Activated T-cell treated with anti-CD3 and anti-CD28 coated beads for 1 hour (primary cell): Measurements from ENCODE around the gene LDLRAD4.

ENCODE experiments used
- DNase-seq: peaks from one replicate; pipeline ENCODE4 v3.0.0-alpha.2; 2020; ENCODE audit warnings: low read depth

Gene LDLRAD4

DNA sequence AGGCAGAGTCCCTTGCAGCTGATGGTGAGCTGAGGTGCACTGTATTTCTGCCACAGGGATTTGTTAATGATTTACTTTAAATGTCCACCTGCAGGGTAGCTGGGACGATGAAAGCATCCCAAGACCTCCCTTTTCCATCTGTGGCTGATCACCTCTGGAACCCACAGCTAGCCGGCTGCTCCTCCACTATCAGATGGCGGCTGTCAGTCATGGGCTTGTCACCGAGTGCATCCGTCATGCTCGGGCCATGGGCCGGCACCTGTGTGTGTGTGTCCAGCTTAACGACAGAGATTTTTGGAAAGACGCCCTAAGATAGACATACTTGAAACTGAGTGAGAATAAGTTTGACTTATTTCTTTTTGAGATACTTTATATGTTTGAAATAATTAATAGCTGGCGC, 272.6 kb downstream of the LDLRAD4 start:
- DNase-seq, result no peak

DNA sequence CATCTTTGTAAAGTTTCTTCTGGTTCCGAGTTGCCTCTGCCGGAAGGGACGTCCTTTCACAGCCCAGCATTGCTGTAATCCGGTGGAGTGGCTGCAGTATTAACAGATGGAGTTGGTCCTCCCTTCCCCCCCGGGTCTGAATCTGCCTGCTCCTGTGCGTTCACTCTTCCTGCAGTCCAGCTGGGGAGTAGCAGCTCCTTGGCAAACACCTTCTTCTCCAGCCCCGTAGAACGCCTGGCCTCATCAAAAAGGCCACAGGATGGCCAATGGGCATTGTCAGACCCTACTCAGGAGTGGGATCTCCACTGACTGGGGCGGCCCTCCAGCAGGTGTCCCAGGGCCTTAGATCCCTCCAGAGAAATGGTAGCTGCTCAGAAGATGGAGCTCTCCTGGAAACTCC, 273.8 kb downstream of the LDLRAD4 start:
- no peak for DNase-seq

DNA sequence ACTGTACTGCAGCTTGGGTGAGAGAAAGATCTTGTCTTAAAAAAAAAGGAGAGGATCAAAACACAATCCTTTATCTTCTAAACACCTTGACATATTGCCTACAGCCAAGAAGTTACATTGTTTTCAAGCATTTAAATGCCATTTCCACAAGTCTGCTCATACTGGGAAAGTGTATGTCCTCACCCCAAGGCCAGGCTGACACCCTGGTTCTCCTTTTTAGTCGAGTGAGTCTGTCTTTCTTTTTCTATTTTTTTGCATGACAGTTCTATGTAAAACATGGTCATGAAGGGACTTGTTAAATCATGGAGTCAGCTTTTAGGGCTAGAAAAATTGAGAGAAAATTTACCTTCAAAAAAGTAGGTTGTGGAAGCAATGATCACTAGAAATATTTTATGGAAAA, 274.5 kb downstream of the LDLRAD4 start:
- no peak for DNase-seq

DNA sequence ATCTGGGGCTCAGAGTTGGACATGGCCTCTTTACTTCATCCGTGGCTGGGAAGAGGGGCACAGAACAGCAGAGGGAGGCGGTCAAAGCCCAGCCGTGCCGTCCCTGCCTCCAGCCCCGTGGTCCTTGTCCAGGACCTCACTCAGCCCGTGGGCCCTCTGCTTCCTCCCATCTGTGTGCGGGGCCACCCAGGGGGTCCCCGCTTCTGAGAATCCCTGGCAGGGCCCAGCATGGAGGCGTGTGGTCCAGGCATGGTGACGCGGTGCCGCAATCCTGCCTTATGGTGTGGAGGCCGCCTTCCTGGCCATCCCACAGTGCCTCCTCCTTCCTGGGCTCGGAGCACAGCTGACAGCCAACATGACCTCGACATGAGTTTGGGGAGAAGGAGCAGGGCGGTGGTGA, 275.2 kb downstream of the LDLRAD4 start:
- DNase-seq, result no peak

DNA sequence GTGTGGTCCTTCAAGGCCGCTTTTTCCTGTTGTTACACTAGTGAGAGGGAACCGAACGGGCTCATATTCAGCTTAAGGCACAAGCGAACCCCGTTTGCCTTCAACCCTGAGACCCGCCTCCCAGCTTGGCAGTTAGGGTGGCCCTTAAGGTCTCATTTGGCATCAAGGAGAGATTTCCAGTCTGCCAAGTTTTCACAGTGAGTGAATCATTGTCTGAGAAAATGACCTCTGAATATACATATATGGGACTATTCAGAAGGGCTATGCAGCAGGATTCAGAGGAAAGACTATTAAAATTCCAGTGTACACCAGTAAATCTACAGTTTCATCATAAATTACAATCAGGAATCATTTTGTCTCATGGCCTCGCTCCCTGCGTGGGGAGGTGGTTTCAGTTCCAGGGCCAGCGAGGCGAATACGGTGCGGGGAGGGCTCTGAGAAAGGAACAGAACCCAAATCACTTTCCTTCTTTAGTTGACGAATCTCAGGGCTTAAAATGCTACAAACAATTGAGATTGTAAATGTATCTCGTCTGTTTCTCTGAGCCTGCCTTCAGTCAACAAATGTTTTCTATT, 276.4 kb downstream of the LDLRAD4 start:
- DNase-seq, result no peak

DNA sequence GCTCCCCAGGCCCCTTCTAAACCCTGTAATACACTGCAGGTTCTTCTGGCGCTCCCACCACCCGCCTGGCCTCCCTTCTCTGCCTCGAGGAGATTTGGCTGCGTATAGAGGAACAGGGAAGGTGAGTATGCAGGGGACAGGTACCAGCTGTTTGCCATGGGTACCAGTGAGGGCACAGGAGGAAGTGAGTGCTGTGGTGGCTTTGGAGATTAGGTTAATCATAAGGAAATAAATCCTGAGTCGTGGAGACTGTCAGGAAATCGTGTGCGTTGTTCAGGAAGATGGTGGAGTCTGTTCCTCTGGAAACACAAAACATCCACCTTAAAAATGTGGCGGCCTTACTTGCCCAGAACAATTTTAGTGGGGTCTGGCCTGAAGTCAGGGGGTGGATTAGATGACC, 277.4 kb downstream of the LDLRAD4 start:
- no peak for DNase-seq

DNA sequence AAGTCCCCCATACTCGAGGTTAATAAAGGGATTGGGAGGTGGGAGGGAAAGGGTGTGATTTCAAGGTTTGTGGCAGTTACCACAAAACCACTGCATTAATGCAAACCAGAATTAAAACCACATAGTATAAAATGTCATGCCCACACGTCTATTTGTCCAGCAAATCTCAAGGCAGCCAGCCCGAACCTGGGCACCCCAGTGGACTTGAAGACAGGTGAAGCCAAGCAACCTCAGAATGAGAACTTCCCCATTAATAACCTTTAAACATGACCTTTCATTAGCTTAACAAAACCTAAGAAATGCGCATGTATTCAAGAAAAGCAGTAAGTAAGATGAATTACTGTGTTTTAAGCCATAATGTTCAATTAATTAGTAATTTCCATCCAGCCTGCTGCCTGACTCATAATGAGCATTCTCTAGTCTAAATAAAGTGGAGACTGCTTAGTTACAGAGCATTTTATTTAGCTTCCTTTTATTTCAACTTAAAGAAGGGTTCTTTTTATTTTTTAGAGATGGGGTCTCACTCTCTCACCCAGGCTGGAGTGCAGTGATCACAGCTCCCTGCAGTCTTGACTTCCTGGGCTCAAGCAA, 278.2 kb downstream of the LDLRAD4 start:
- no peak for DNase-seq

DNA sequence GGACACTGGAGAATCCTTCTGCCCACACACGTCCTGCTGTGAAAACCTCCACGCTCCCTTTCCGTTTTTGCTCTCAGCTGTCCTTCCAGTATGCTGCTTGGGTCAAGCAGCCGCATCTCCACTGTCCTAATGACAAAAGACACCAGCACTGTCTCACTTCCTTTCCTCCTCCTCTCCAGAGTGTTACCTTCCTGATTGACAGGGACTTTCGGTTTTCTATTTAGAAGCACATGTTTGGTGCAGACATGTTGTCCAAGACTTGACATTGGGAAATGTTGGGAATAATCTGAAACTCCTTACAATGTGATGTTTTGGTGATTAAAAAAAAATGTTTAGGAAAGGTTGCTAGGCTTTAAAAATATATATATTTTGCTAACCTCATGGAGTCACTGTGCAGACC, 281.2 kb downstream of the LDLRAD4 start:
- DNase-seq, result no peak

DNA sequence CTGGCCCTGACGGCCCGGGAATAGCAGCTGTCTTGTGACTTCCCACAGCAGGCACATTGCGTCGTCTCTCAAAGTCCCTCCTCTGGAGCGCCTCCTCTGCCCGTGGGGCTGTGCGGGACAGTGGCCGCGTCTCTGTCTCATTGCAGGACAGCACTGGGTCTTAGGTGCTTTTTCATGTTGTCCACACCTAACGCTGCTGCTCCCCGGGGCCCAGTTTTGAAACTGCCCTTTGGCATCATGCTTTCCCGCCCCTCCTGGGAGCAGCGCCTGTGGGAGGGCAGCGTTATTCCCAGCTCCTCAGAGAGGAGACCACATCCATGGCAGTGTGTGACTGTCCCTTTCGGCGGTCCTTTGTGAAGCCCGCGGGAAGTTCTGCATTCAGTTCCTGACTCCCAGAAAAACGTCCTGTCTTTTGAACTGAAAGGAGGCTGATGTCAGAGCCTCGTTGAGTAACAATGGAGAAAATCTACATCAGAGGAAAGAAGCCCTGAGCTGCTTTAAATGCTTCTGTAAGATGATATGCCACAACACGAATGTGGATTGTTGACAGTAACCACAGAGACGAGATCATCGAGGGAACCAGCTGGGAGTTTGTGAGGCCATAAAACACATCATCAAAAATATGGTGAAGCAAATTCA, 281.8 kb downstream of the LDLRAD4 start:
- no peak for DNase-seq

DNA sequence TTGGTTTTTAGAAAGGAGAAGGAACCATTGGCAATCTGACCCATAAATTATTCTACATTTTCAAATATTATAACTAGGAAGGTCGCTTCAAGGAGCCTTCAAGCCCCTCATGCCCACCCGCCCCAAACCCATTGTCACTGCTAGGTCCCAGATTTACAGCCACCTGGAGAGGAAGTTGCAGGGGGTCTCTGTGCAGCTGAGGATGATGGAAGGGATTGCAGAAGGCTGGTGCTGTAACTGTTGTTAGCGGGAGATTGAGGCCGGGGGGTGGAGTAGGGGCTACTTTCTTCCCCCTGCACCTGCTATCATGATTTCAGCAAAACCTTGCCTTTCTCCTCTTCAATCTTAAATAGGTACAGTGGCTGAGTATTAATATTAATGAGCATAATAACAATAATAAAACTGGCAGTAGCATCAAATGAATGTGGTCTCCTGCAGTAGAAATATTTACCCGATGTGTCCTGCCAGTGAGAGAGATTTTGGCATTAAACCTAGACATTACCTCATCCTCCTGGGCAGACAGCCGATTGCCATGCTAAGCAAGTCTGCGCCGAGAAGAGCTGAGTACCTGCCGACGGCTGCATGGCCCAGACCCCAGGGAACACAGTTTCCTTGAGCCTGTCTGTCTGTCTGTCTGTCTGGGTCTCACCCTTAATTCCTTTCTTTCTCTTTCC, 282.4 kb downstream of the LDLRAD4 start:
- DNase-seq, result no peak

DNA sequence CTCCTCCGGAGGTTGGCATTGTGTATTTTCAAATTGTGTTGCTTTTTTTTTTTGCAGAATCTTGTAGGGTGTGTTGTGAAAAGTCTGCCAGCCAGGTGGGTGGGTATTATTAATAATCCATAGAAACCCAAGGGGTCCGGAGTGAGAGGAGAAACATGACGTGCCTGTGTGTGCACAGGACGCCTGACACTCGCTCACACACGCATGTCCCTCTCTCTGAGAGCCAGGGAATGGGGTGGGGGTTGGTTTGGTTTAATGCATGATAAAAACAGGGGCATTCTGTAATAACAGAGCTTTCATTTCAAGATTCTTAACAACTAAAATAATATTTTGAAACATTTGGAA, 283.0 kb downstream of the LDLRAD4 start:
- no peak for DNase-seq

DNA sequence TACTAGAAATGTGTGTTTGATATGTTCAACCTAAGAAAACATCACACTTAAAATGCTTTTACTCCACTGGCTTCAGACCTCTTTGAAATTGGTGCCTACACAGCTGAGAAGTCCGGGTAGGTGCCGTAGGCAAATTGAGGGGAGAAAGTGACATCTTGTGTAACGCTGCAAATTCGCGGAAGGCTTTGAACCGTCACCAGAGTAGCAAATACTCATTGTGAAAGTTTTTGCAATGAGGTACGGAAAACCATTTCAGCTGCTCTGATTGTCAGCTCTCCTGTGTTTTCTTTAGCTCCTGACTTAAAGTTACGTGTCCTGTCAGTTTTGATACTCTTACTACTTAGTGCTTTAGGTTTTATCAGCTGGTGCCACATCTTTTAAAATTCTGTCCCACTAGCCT, 283.3 kb downstream of the LDLRAD4 start:
- no peak for DNase-seq

DNA sequence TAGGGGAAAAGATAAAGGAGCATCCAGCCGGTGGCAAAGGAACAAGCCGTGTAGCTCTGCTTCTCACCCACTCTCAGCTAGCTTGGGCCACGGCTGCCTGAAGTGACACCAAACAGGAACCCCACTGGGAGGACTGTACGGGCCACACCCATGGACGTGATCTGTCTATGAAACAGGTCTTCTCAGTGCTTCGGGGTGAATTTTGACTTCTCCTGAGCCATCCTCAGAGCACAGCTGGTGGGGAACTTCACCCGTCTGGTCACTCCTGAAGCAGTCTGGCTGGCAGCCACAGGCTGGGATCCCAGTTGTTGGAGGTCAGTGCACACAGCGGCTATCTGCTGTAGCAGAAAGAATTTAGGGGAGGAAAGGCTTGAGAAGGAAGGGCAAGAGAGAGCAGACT, 284.0 kb downstream of the LDLRAD4 start:
- DNase-seq, result no peak

DNA sequence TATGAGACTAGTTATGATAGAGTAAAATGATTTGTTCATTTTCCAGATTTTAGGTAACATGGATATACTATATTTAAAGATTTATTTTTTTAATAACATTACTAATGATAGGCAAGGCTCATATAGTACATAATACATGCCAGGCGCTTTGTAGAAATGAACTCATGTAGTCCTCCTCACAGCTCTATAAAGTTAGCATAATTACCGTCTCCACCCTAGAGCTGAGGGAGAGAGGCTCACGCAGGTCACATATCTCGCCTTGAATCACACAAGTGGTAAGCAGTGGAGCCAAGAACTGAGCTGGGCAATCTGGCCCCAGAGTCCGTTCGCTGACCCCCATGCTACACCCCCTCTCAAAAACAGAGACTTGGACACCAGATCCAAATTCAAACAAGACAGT, 285.3 kb downstream of the LDLRAD4 start:
- no peak for DNase-seq

DNA sequence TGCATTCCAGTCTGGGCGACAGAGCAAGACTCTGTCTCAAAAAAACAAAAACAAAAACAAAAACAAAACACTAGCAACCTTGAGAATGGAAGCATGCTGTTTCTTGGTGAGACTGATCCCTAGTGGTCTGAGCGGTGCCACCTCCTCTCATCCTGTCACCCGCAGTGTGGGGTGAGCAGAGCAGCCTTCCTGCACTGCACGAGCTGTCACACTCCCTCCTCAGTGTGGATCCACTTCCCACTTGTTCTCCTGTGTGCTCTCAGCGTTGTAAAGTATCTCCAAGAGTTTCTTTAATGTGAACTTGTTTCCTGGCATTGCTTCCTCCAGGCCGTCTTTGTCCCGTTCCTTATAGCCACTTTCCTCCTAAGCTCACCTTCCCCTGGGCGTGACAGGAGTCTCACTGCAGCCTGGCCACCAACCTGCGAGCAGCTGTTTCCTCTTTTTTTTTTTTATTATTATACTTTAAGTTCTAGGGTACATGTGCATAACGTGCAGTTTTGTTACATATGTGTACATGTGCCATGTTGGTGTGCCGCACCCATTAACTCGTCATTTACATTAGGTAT, 287.3 kb downstream of the LDLRAD4 start:
- no peak for DNase-seq

DNA sequence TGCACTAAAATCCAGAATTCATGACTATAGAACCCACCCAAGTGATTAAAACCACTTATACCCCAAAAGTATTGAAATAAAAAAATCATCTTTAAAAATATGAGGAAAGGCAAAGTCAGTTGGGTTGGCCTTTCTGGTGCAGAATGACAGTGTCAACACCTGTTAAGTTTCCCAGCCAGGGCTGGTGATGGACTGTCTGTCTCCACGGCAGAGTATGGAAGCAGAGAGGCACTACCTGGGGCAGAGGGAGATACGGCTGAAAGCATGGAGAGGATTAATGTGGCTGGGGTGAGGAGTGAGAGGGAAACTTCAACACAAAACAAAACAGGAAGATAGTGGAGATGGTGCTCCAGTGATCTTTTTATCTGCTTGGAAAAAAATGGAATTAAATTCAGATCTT, 292.0 kb downstream of the LDLRAD4 start:
- DNase-seq, result no peak

DNA sequence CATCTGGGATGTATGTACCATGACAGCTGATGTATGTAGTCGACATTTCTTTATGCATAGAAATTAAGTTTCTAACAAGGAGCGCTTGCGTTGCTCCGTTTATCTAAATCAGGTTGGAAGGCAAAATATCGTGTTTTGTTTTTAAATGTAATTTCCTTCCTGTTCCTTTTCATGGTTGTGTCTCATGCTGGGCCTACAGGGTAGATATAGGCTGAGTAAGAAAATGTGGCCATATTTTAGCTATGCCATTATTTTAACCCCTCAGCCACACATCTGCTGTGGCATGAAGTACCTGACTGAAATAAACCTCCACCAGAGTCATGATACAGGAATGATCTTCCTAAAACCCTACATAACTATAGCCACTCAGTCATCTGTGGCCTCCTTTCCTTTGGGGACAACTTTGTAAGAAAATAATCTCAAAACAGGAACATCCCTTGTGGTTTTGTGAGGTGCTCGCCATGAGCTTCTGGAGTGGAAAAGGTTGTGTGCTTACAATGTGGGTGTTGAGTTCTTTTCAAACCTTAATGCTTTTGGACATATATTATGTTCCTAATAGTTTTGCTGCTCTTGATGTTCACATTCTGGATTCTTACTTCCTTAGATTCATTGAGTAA, 293.5 kb downstream of the LDLRAD4 start:
- DNase-seq, result no peak

DNA sequence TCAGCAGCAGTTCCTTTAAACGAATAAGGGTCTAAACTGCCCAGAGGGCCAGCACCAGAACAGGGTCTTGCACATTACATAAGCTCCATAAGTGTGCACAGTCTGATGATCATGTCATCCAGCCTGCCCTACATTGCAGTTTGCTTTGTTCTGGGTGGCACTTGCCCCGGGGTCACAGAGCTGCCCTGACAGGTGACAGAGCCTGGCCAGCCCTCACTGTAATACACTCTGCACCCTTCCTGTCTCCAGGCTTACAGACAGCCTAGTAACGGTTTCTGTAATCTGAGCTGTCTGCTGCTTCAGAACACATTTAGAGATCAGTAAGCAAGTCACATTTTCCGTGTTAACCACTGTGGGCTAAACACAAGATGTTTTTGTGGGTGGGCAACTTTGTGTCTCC, 294.5 kb downstream of the LDLRAD4 start:
- no peak for DNase-seq

DNA sequence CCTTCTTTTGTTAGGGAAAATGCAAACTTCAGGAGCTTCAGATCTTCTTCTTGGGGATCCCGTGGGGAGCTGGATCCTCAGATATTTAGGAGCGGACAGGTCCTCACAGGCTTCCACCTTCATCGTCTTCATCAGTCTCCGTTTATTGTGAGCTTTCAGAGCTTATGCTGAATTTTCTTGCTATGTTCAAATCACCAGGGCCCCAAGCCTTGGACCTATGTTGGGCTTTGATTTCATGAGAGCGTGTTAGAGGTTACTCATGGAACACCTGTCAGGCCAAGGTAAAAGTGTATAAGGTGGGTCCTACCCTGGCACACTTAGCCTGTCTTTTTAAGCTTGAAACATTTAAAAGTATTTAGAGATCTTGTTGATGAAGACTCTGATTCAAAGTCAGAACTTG, 294.9 kb downstream of the LDLRAD4 start:
- DNase-seq, result no peak

DNA sequence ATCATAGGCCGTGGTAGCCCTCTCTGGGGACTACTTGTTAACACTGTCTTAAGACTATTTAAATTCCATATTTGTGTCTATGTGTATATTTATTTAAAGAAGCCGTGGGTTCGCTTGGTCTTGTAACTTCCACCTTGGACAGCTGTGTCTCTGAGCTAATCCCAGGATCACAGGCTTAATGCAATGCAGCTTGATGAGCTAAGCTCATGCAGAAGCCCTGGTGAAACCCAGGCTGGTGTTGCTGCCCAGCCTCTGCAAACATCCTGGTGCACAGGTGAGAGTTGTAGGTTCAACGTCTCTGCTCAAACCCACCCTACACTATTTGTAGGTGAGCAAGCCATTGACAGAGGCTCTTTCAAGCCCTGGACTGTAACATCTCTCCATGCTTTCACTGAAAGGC, 296.0 kb downstream of the LDLRAD4 start:
- no peak for DNase-seq

DNA sequence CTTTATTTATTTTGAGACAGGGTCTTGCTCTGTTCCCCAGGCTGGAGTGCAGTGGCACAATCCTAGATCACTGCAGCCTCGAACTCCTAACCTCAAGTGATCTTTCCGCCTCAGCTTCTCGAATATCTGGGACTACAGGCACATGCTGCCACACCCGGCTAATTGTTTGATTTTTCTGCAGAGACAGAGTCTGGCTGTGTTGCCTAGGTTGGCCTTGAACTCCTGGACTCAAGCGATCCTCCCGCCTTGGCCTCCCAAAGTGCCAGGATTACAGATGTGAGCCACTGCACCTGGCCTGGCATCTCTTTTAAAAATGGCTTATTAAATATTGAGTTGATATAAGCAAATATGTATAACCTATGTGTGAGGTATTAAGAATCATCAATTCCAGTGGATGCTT, 298.3 kb downstream of the LDLRAD4 start:
- DNase-seq, result no peak

DNA sequence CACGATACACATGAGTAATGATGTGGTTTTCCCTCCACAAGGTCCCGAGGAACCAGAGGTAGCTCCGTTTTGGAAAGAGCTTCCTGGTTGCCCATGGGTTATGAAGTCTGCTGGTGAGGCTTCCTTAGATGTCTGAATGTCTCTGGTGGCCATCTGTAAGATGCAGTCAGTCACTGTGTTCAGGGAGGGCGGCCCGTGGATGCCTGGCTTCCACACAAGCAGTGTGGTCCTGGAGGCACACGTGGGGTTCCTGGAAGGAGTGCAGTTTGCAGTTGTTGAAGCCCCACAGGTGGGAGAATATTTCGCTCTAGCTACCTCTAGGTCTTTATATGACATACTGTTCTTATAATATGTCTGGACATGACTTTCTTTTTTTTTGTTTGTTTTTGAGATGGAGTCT, 298.8 kb downstream of the LDLRAD4 start:
- no peak for DNase-seq

DNA sequence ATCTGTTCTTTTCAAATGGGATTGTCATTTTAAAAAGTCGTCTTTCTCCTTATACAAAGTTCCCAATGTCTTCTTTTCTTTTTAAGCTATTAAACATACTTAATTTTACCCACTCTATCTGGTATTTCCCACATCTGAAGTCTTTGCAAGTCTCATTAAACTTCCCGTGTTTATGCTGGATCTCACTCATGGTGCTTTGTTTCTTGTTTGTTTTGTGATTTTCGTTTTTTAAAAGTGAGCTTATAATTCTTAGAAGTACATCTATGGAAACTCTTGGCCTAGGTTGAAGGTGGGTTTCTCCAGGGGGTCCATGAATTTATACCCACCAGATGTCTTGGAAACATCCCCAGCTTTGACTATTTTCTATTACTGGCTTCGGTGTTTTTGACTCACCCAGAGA, 299.8 kb downstream of the LDLRAD4 start:
- DNase-seq, result no peak
